ENCODE measurements around the gene IFT20. TPM values are rescaled to one million over a fixed set of nuclear protein-coding genes. Genes with fewer than 3 reads are reported as not detected.

Gene IFT20
- total and polyA plus RNA-seq, 2 donors (not counting 3 experiments of a cell fraction or from before 2014, with no cell fraction given) = 26.5 to 45.0 TPM

- dilution Hi-C loops (cut with MboI; ENCODE audit: extremely low pct_ligation_motif_present, low sequenced_read_pairs) (no loop called here), intact Hi-C loops (cut with micrococcal nuclease) (no loop called here)
- ChIA-PET POLR2A (no interaction called here), CTCF (interaction anchor here (3.9 kb wide), 1 partner anchor 8 kb away, joined by 31 read pairs; the partner anchor contains the start of genes IFT20 and TNFAIP1)
- H3K4me2 ChIP-seq (ENCODE audit: insufficient read depth, low read length) = no peak overlapping the region
- no TSS peak for BruUV-seq (replicated peaks)
- no peak overlapping the region for H3K4me3 ChIP-seq (replicated peaks in 1 of 3; ENCODE audit: insufficient read depth in 1 of 3, low read depth in 1 of 3, low read length in 3 of 3)
- TF ChIP-seq, protein P1, sequence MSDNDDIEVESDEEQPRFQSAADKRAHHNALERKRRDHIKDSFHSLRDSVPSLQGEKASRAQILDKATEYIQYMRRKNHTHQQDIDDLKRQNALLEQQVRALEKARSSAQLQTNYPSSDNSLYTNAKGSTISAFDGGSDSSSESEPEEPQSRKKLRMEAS (IDR thresholded peaks at IDR 0.05; ENCODE audit: insufficient read depth, insufficient read length) = no peak
- TF ChIP-seq POLR2AphosphoS5 (IDR thresholded peaks at IDR 0.05; ENCODE audit: insufficient read depth, low read depth, low read length) = no peak
- TF ChIP-seq GATA2 (IDR thresholded peaks at IDR 0.05; ENCODE audit: insufficient read depth, insufficient read length, low read depth, low read length) = no peak
- no peak for TF ChIP-seq POLR2A (IDR thresholded peaks at IDR 0.05; ENCODE audit: low read depth, low read length)
- no peak for TF ChIP-seq CTCF (IDR thresholded peaks at IDR 0.05; ENCODE audit: extremely low read depth in 1 of 2, insufficient read depth in 1 of 2, low read depth in 1 of 2, low read length in 2 of 2)
- no peak for TF ChIP-seq EZH2 (IDR thresholded peaks at IDR 0.05; ENCODE audit: borderline replicate concordance, low read depth, low read length, severe bottlenecking)
- no peak for TF ChIP-seq FOS (IDR thresholded peaks at IDR 0.05; ENCODE audit: borderline replicate concordance, insufficient read depth, low read length)
- TF ChIP-seq JUN (IDR thresholded peaks at IDR 0.05; ENCODE audit: borderline replicate concordance, insufficient read depth, insufficient read length, low read depth) = no peak
- TF ChIP-seq MYC (IDR thresholded peaks at IDR 0.05; ENCODE audit: low read depth, low read length) = no peak
- no peaks in the 10 kb centered on the region for H3K9me1 ChIP-seq (replicated peaks; ENCODE audit: control insufficient read depth, extremely low read depth, insufficient read depth, low read length)
- peaks cover 12% of the 10 kb centered on the region for H3K79me2 ChIP-seq (ENCODE audit: control insufficient read depth, insufficient read depth, low read length)
- H3K9ac ChIP-seq (replicated peaks; ENCODE audit: extremely low read depth, insufficient read depth, low read length) = no peak overlapping the region
- no peaks in the 10 kb centered on the region for H3K9me3 ChIP-seq (replicated peaks; ENCODE audit: control insufficient read depth, insufficient read depth, low read length)
- peaks cover 36% of the 10 kb centered on the region for H3K4me1 ChIP-seq (ENCODE audit: control insufficient read depth, extremely low read depth, insufficient read depth, low read length)
- no peaks in the 10 kb centered on the region for H3K27me3 ChIP-seq (ENCODE audit: control insufficient read depth in 2 of 2, insufficient read depth in 2 of 2, low read length in 2 of 2)
- FAIRE-seq (no peak), DNase-seq (ENCODE audit: low read depth, low spot score) (no peak)
- no peak overlapping the region for H3K27ac ChIP-seq (ENCODE audit: insufficient read depth, low read depth, low read length)
- no peak overlapping the region for H2AFZ ChIP-seq (ENCODE audit: low read depth, low read length)
- peaks cover 29 to 53% of the 10 kb centered on the region in 2 experiments for H3K36me3 ChIP-seq (ENCODE audit: control insufficient read depth in 2 of 2, extremely low read depth in 1 of 2, insufficient read depth in 2 of 2, low read length in 2 of 2)
- H4K20me1 ChIP-seq (replicated peaks; ENCODE audit: control insufficient read depth, extremely low read depth, insufficient read depth, low read length) = no peaks in the 10 kb centered on the region
Measured at GRCh38 chr17:28344011-28344410, 8.7 kb upstream of the IFT20 start.

Measured in endothelial cell of umbilical vein (primary cell).